Hematopoietic multipotent progenitor cell treated with erythropoietin and hydrocortisone succinate and interleukin-3 and kit ligand, for 6 days (in vitro differentiated cells): ENCODE data around the gene ZBED5.
A peak's percentile ranks its signal among the peaks of the same experiment; 100 is the strongest.
"Not testable (repeated sequence)": the region's sequence is repeated elsewhere in the genome, so short reads cannot be mapped to it uniquely, and the experiment has no call there.

Source experiments
- DNase-seq: peaks from one replicate; pipeline ENCODE4 v3.0.0-alpha.2; 2015

The ZBED5 gene

GRCh38 chr11:10857709-10858438, at the start of gene ZBED5:
Gene ZBED5, minus strand, starts transcription at chr11:10858053. Its CDS starts 3,108 bp downstream, at chr11:10854945.
- peak; percentile 98 for DNase-seq

GRCh38 chr11:10906521-10906920, 48.7 kb upstream of the ZBED5 start:
- DNase-seq, result no peak

GRCh38 chr11:10902301-10903063, 44.6 kb upstream of the ZBED5 start:
- peak; percentile 72 for DNase-seq

GRCh38 chr11:10900681-10901415, 43.0 kb upstream of the ZBED5 start:
- no peak for DNase-seq

GRCh38 chr11:10899121-10899830, 41.4 kb upstream of the ZBED5 start:
- peak; percentile 96 for DNase-seq

- DNase-seq, result peak; percentile 28
Measured at GRCh38 chr11:10898763-10899025, 40.8 kb upstream of the ZBED5 start.

- DNase-seq, result no peak
Measured at GRCh38 chr11:10898003-10898762, 40.3 kb upstream of the ZBED5 start.

GRCh38 chr11:10897150-10897549, 39.3 kb upstream of the ZBED5 start:
- DNase-seq, result no peak

- DNase-seq, result no peak
Measured at GRCh38 chr11:10896493-10896892, 38.6 kb upstream of the ZBED5 start.

GRCh38 chr11:10895285-10895684, 37.4 kb upstream of the ZBED5 start:
- no peak for DNase-seq

- DNase-seq, result peak; percentile 48
Measured at GRCh38 chr11:10894666-10895065, 36.8 kb upstream of the ZBED5 start.

GRCh38 chr11:10893714-10894151, 35.9 kb upstream of the ZBED5 start:
- DNase-seq, result no peak

GRCh38 chr11:10892250-10892649, 34.4 kb upstream of the ZBED5 start:
- peak; percentile 52 for DNase-seq

GRCh38 chr11:10891151-10891720, 33.4 kb upstream of the ZBED5 start:
- DNase-seq, result no peak

- DNase-seq, result not testable (repeated sequence)
Measured at GRCh38 chr11:10890083-10890482, 32.2 kb upstream of the ZBED5 start.

GRCh38 chr11:10887307-10887706, 29.5 kb upstream of the ZBED5 start:
- no peak for DNase-seq

- DNase-seq, result no peak
Measured at GRCh38 chr11:10886652-10887250, 28.9 kb upstream of the ZBED5 start.

GRCh38 chr11:10885703-10886363, 28.0 kb upstream of the ZBED5 start:
- no peak for DNase-seq

- not testable (repeated sequence) for DNase-seq
Measured at GRCh38 chr11:10884292-10884691, 26.4 kb upstream of the ZBED5 start.

- DNase-seq, result no peak
Measured at GRCh38 chr11:10881892-10882291, 24.0 kb upstream of the ZBED5 start.
